Measurements from ENCODE around the gene HOXC4.

HOXC4 gene

DNA sequence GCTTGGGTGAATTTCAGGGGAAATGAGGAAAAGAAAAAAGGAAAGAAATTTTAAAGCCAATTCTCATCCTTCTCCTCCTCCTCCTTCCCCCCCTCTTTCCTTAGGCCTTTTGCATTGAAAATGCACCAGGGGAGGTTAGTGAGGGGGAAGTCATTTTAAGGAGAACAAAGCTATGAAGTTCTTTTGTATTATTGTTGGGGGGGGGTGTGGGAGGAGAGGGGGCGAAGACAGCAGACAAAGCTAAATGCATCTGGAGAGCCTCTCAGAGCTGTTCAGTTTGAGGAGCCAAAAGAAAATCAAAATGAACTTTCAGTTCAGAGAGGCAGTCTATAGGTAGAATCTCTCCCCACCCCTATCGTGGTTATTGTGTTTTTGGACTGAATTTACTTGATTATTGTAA, 1.9 kb downstream of the HOXC4 start:
- 4% methylated on average over 1 of the region's 2 CpGs for WGBS
- no peak overlapping the region for H3K27ac ChIP-seq (ENCODE audit: low read depth, low read length)
- H3K27me3 ChIP-seq (ENCODE audit: insufficient read depth, low read length) = peaks cover 99% of the 10 kb centered on the region
- H3K4me3 ChIP-seq (ENCODE audit: low read length) = no peak overlapping the region
- H3K4me1 ChIP-seq (ENCODE audit: insufficient read depth, low read length) = peaks cover 14% of the 10 kb centered on the region; the same call in 1 of the 2 replicates
- no peaks in the 10 kb centered on the region for H3K9me3 ChIP-seq (ENCODE audit: insufficient read depth, low read depth, low read length)
- no peaks in the 10 kb centered on the region for H3K36me3 ChIP-seq (ENCODE audit: insufficient read depth, low read length)
- H3K9ac ChIP-seq (ENCODE audit: low read depth, low read length) = no peak overlapping the region

DNA sequence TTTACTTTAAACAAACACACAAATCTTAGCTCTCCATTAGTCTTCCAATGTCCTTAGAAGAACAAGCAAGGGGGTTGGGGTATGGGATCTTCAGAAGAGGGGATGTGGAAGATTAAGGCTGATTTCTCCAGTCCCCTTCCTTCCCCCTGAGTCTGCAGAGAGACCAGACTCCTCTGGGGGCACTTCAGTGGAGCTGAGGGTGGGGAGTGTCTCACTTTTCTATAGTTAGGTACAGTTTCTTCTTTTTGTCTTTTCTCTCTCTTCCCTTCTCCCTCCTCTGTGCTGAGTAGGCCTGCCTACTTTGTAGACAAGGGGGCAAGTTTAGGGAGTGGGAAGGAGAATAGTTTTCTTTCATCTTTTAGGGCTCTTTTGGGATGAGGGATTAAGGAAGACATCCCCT, 2.5 kb downstream of the HOXC4 start:
- Histone ChIP-seq H3K27ac (ENCODE audit: low read depth, low read length) (no peak overlapping the region), H3K9ac (ENCODE audit: low read depth, low read length) (no peak overlapping the region), H3K27me3 (ENCODE audit: insufficient read depth, low read length) (peaks cover 99% of the 10 kb centered on the region), H3K4me3 (ENCODE audit: low read length) (no peak overlapping the region), H3K4me1 (ENCODE audit: insufficient read depth, low read length) (peaks cover 19% of the 10 kb centered on the region), H3K36me3 (ENCODE audit: insufficient read depth, low read length) (no peaks in the 10 kb centered on the region), H3K9me3 (ENCODE audit: insufficient read depth, low read depth, low read length) (no peaks in the 10 kb centered on the region)

DNA sequence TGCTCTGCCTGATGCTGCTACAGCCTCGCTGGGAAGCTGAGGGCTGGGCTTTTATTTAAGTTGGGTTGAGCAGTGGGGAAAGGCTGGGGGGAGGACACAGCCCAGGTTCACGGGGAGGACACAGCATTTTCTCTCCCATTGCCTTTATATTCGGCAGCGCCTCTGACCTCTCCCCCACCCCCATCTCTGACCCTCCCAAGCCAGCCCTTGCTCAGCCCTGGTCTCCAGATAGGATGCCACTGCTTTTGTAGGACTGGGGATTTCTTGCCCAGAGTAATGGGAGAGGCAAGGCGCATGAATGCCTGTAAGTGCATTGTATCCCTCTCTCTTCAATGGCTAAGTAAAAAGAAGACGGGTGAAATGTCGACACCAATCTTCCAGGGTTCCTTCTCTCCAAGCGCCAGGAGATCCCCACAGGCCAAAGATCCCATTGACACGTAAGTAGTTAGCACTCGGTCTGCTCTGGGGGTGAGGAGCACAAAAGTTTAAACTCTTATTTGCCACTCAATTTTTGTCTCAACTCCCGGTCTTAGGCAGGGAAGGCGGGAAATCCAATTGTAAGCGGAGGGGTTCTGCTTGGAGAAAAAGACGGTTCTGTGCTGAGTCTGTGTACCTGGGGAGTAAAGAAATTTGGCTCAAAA, 4.6 kb downstream of the HOXC4 start:
- peaks cover 24% of the 10 kb centered on the region for H3K4me1 ChIP-seq (ENCODE audit: insufficient read depth, low read length)
- WGBS = 6% methylated on average over 14 of the region's 14 CpGs
- peaks cover 99% of the 10 kb centered on the region for H3K27me3 ChIP-seq (ENCODE audit: insufficient read depth, low read length)
- no peaks in the 10 kb centered on the region for H3K9me3 ChIP-seq (ENCODE audit: insufficient read depth, low read depth, low read length)
- no peaks in the 10 kb centered on the region for H3K36me3 ChIP-seq (ENCODE audit: insufficient read depth, low read length)
- H3K9ac ChIP-seq (ENCODE audit: low read depth, low read length) = no peak overlapping the region
- no peak overlapping the region for H3K27ac ChIP-seq (ENCODE audit: low read depth, low read length)
- no peak overlapping the region for H3K4me3 ChIP-seq (ENCODE audit: low read length)

DNA sequence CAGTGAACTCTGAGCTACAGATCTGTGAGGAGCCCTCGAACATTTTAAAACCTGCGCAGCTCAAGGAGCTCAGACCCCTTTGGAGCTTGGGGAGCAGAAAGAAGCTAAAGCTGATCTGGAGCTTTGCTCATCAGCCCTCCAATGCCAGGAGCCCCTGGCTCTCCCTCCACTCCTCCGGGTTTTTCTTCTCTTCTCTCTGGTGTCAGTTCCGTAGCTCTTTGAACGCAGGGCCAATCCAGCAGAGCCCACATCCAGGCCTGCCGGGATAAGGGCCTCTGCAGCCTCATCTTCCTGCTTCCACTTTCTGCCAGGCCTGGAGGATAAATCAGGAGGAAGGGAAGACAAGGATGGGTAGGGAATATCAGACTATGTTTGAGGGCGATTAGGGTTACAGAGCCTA, 6.0 kb downstream of the HOXC4 start:
- peaks cover 24% of the 10 kb centered on the region for H3K4me1 ChIP-seq (ENCODE audit: insufficient read depth, low read length)
- H3K9ac ChIP-seq (ENCODE audit: low read depth, low read length) = no peak overlapping the region
- H3K4me3 ChIP-seq (ENCODE audit: low read length) = no peak overlapping the region
- no peaks in the 10 kb centered on the region for H3K36me3 ChIP-seq (ENCODE audit: insufficient read depth, low read length)
- H3K9me3 ChIP-seq (ENCODE audit: insufficient read depth, low read depth, low read length) = no peaks in the 10 kb centered on the region
- WGBS = 25% methylated on average over 7 of the region's 7 CpGs
- H3K27ac ChIP-seq (ENCODE audit: low read depth, low read length) = no peak overlapping the region
- H3K27me3 ChIP-seq (ENCODE audit: insufficient read depth, low read length) = peaks cover 99% of the 10 kb centered on the region

DNA sequence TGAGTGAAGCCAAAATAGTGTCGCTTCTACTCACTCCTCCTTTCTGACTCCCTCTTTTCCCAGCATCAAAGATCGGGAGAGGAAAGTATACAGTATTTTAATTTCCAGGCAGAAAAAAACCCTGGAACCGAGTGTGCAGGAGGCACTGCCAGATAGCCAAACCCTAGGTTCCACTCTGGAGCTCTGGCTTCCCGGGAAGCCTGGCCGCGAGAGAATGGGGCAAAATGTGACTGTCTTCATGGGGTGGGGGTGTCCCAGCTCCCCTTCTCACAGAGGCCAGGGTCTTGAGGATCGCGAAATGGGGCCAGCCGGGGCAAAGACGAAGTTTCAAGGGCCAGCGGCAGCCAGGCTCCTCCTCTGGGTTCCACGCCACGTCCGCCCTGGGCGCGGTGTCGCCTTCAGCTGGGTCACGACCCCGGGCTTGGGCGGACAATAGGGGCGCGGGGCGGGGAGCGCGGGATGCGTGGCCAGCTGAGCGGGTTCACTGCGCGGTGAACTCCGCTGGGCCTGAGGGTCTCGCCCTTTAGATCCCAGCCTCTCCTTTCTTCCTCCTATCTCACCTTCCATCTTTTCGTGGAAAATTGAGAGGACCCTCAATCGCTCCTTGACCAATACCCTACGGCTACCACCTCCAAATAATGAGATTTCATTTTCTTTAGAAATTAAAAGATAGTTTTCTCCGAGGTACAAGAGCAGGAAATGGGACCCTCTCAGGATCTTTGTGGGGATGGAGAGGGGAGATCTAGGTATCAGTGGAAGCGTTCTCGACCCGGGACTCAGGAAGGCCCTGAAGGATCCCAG, 6.7 kb downstream of the HOXC4 start:
- H3K27me3 ChIP-seq (ENCODE audit: insufficient read depth, low read length) = peaks cover 100% of the 10 kb centered on the region
- H3K27ac ChIP-seq (ENCODE audit: low read depth, low read length) = no peak overlapping the region
- no peaks in the 10 kb centered on the region for H3K36me3 ChIP-seq (ENCODE audit: insufficient read depth, low read length)
- WGBS = 11% methylated on average over 33 of the region's 38 CpGs
- no peak overlapping the region for H3K9ac ChIP-seq (ENCODE audit: low read depth, low read length)
- H3K4me3 ChIP-seq (ENCODE audit: low read length) = no peak overlapping the region
- no peaks in the 10 kb centered on the region for H3K9me3 ChIP-seq (ENCODE audit: insufficient read depth, low read depth, low read length)
- peaks cover 24% of the 10 kb centered on the region for H3K4me1 ChIP-seq (ENCODE audit: insufficient read depth, low read length)

DNA sequence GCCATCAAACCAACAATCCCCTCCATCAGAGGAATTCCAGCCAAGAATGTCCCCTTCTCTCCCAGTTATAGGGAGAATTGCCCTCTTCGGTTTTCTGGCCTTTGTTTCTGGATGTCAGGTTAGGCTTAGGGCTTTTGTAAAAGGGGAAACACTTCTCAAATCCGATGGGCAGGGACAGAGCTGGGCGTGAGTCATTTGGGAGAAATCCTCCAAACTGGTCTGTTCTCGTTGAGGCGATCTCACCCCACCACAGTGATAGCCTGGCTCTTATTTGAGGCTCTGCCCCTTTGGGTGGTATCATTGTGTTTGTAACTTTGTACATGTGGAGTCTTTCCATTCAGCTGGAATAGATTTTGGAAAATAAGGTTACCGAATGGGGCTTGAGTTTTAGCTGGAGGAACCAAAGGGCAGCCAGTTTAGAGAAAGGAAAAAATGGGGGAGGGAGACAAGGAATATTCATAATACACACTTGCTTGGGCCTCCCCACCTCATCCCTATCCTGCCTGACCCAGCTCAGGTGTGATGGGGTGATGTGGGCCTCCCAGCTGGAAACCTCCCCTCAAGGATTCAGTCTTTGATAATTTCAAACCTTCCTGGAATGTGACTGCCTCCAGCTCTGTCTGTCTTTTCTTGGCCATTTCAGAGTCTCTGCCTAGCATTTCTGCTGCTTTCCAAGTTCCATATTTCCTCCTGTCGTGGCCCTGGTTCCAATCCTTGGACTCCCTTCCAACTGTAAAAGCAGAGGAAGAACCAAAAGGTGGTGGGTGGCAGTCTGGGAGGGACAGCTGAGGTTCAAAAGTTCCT, 7.5 kb downstream of the HOXC4 start:
- H3K27me3 ChIP-seq (ENCODE audit: insufficient read depth, low read length) = peaks cover 100% of the 10 kb centered on the region

DNA sequence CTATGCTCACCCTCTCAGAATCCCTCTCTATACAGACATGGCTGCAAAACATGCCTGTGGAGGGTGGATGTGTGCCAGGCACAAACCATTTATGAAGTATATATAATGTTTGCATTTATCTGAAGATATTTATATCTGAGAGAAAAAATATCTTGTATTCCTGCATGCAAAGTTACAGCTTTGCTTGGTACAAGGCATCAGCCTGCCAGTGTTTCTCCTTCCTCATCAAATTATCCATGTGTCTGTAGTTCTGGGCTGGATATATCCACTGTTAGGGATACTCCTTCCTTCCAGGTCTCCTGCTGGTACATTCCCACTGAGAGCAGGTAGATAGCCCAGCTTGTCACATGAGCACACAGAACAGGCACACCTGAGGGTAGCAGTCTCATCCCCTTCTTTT, 12.0 kb downstream of the HOXC4 start:
- peaks cover 90% of the 10 kb centered on the region for H3K27me3 ChIP-seq (ENCODE audit: insufficient read depth, low read length)
- H3K4me3 ChIP-seq (ENCODE audit: low read length) = no peak overlapping the region
- no peaks in the 10 kb centered on the region for H3K36me3 ChIP-seq (ENCODE audit: insufficient read depth, low read length)
- H3K9ac ChIP-seq (ENCODE audit: low read depth, low read length) = no peak overlapping the region
- peaks cover 10% of the 10 kb centered on the region for H3K4me1 ChIP-seq (ENCODE audit: insufficient read depth, low read length)
- no peak overlapping the region for H3K27ac ChIP-seq (ENCODE audit: low read depth, low read length)
- no peaks in the 10 kb centered on the region for H3K9me3 ChIP-seq (ENCODE audit: insufficient read depth, low read depth, low read length)

More for the DNA sequence above, 7.5 kb downstream of the HOXC4 start:
- Histone ChIP-seq H3K4me1 (ENCODE audit: insufficient read depth, low read length) (peaks cover 19% of the 10 kb centered on the region), H3K4me3 (ENCODE audit: low read length) (no peak overlapping the region), H3K9ac (ENCODE audit: low read depth, low read length) (no peak overlapping the region), H3K36me3 (ENCODE audit: insufficient read depth, low read length) (no peaks in the 10 kb centered on the region), H3K27ac (ENCODE audit: low read depth, low read length) (no peak overlapping the region), H3K9me3 (ENCODE audit: insufficient read depth, low read depth, low read length) (no peaks in the 10 kb centered on the region)
- WGBS = 21% methylated on average over 7 of the region's 7 CpGs

DNA sequence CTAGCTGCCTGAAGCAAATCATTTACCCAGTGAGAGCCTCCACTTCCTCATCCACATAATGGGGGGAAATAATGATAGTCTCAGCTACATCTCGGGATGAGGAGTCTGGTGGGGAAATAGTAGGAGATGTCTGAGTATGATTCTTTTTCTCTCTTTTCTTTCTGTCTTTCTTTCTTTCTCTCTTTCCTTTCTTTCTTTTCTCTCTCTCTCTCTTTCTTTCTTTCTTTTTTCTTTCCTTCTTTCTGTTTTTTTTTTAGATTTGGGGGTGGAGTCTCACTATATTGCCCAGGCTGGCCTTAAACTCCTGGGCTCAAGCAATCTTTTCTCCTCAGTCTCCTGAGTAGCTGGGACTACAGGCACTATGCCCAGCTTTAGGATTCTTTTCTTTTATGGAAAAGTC, 12.8 kb downstream of the HOXC4 start:
- no peak overlapping the region for H3K27ac ChIP-seq (ENCODE audit: low read depth, low read length)
- peaks cover 3% of the 10 kb centered on the region for H3K4me1 ChIP-seq (ENCODE audit: insufficient read depth, low read length)
- H3K4me3 ChIP-seq (ENCODE audit: low read length) = no peak overlapping the region
- H3K36me3 ChIP-seq (ENCODE audit: insufficient read depth, low read length) = no peaks in the 10 kb centered on the region
- H3K27me3 ChIP-seq (ENCODE audit: insufficient read depth, low read length) = peaks cover 90% of the 10 kb centered on the region
- no CpG with 5 or more reads among the region's 1 CpG for WGBS
- H3K9ac ChIP-seq (ENCODE audit: low read depth, low read length) = no peak overlapping the region
- no peaks in the 10 kb centered on the region for H3K9me3 ChIP-seq (ENCODE audit: insufficient read depth, low read depth, low read length)

DNA sequence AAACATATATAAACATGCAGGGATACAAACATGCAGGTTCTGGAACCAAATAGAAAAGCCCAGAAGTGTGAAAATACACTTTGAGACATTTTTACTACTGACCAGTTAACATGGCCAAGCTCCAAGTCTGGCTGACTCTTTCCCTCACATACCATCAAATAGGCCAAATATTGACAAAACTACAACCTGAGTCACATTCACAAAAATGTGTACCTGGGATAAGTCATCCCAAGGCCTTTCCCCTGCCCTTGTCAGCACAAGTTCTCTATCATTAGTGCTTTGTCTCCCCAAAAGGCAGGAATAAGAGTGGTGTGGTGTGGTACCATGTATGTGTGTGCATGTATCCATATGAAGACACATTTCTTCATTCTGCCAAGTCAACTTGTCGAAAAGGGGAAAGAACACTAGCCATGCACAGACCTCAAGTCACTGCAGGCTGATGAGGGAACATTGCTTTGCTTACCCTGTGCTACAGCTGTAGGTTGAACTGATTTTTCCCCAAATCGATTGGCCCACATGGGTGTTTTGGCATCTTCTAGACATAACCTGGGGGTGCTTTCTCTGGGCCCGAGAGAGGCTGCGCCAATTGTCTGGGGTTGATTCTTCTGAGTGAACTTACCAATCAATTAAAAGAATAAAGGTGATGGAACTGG, 14.9 kb downstream of the HOXC4 start:
- Histone ChIP-seq H3K4me3 (ENCODE audit: low read length) (no peak overlapping the region), H3K27ac (ENCODE audit: low read depth, low read length) (no peak overlapping the region), H3K27me3 (ENCODE audit: insufficient read depth, low read length) (peaks cover 88% of the 10 kb centered on the region), H3K9me3 (ENCODE audit: insufficient read depth, low read depth, low read length) (no peaks in the 10 kb centered on the region), H3K36me3 (ENCODE audit: insufficient read depth, low read length) (no peaks in the 10 kb centered on the region), H3K4me1 (ENCODE audit: insufficient read depth, low read length) (no peaks in the 10 kb centered on the region), H3K9ac (ENCODE audit: low read depth, low read length) (no peak overlapping the region)
- 87% methylated on average over 4 of the region's 4 CpGs for WGBS

DNA sequence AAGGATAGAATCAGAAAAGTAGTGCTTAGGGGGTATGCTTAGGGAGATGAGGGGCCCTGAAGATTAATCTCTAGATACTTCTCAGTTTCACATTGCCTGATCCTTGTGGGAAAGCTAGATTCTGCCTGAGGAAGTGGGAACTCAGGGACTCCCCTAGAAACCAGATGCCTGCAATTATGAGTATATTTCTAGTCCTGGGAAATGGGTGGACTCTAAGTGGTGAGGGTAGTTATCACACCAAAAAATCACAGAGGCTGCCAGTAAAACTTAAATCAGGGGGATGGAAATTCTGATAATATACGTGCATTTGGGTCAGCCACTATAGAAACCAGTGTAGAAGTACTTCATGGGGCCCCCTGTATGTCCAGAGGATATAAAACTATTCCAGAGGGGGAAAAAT, 18.3 kb downstream of the HOXC4 start:
- H3K9ac ChIP-seq (ENCODE audit: low read depth, low read length) = no peak overlapping the region
- no peak overlapping the region for H3K27ac ChIP-seq (ENCODE audit: low read depth, low read length)
- peaks cover 17% of the 10 kb centered on the region for H3K4me1 ChIP-seq (ENCODE audit: insufficient read depth, low read length)
- no CpG with 5 or more reads among the region's 1 CpG for whole genome bisulfite sequencing
- peaks cover 87% of the 10 kb centered on the region for H3K27me3 ChIP-seq (ENCODE audit: insufficient read depth, low read length)
- H3K9me3 ChIP-seq (ENCODE audit: insufficient read depth, low read depth, low read length) = no peaks in the 10 kb centered on the region
- no peaks in the 10 kb centered on the region for H3K36me3 ChIP-seq (ENCODE audit: insufficient read depth, low read length)
- H3K4me3 ChIP-seq (ENCODE audit: low read length) = no peak overlapping the region

DNA sequence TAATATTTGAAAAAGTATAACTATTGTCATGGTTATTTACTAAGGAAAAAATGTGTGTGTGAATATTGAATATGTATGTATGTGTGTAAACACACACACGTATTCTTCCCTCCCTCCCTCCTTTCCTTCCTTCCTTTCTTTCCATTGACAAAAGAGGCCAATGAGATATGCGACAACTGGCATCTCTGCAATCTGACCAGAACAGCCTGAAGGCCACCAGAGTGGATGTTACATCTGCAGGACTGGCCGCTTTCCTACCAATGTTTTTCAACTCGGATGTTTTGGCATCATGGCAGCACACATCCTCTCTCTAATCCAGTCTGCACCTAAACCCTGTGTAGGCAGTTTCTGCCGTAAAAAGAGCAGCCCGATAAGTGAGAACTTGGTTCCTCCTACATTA, 20.7 kb downstream of the HOXC4 start:
- WGBS = 78% methylated on average over 6 of the region's 6 CpGs

More for the DNA sequence above, 20.7 kb downstream of the HOXC4 start:
- no peak overlapping the region for H3K27ac ChIP-seq (ENCODE audit: low read depth, low read length)
- peaks cover 94% of the 10 kb centered on the region for H3K27me3 ChIP-seq (ENCODE audit: insufficient read depth, low read length)
- no peaks in the 10 kb centered on the region for H3K9me3 ChIP-seq (ENCODE audit: insufficient read depth, low read depth, low read length)
- peaks cover 21% of the 10 kb centered on the region for H3K4me1 ChIP-seq (ENCODE audit: insufficient read depth, low read length)
- no peak overlapping the region for H3K9ac ChIP-seq (ENCODE audit: low read depth, low read length)
- no peaks in the 10 kb centered on the region for H3K36me3 ChIP-seq (ENCODE audit: insufficient read depth, low read length)
- H3K4me3 ChIP-seq (ENCODE audit: low read length) = no peak overlapping the region
